Skeletal muscle satellite cell (primary cell): Measurements from ENCODE around the gene ADIRF.

Experiments used
- H3K27me3 ChIP-seq: 2 replicates; pipeline ENCODE4 v1.7.0; 2013; ENCODE audit warnings: low read length; ENCODE audit not compliant: control insufficient read depth, insufficient read depth
- H3K36me3 ChIP-seq: 2 replicates; pipeline ENCODE4 v1.7.0; 2013; ENCODE audit warnings: mild to moderate bottlenecking, control low read depth, low read length; ENCODE audit not compliant: insufficient read depth
- H3K4me1 ChIP-seq: 2 replicates; pipeline ENCODE4 v1.7.0; 2013; ENCODE audit warnings: low read length; ENCODE audit not compliant: control insufficient read depth, insufficient read depth
- H3K4me2 ChIP-seq: 2 replicates; pipeline ENCODE4 v1.7.0; 2013; ENCODE audit warnings: mild to moderate bottlenecking, low read length
- H3K4me3 ChIP-seq: 2 replicates; pipeline ENCODE4 v1.7.0; 2013; ENCODE audit warnings: low read length
- H3K9ac ChIP-seq: 2 replicates; pipeline ENCODE4 v1.7.0; 2013; ENCODE audit warnings: mild to moderate bottlenecking, low read depth, low read length, moderate library complexity
- H3K9me3 ChIP-seq: replicated peaks from 2 replicates; pipeline ENCODE4 v1.7.0; 2013; ENCODE audit warnings: mild to moderate bottlenecking, control low read depth, low read length

ADIRF gene

DNA sequence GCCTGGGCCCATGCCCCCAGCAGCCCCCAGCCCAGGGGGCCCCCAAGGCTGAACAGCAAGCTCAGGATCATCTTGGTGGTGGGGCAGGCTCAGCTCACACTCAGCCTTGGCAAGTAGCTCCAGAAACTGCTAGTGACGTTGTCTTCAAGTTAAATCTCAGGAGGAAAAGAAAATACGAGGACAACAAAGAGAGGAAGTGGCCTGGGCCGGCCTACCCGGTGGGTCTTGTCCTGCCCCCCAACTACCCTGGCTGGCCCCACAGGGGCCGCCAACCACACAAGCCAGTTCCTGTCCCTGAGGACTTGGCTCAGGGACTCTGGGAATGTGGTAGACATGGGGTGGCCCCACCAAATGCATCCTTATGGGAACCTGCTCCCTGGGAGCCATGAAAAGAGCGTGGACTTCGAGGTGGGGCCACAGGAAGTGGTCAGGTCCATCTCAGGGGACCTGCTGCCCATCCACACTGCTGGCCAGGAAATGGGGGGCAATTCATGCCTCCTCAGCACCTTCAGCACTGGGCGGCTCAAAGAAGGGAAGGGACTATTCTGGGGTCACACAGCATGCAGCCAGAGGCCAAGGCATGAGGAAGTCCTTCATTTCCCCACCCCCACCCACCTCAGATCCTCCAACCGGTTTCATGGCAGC, 10.7 kb upstream of the ADIRF start, which contains the start of gene MMRN2:
Gene MMRN2, minus strand, starts transcription at position 145 of the 645 bp plus-strand sequence. Its CDS starts 74 bp downstream, at position 71.
- Histone ChIP-seq H3K4me3 (no peak within 1 kb of the TSS), H3K9ac (no peak within 1 kb of the TSS), H3K4me1 (peaks cover 50% of the 10 kb centered on the region), H3K4me2 (peak within 1 kb of the TSS; percentile 74), H3K36me3 (no peaks in the 10 kb centered on the region), H3K27me3 (no peaks in the 10 kb centered on the region), H3K9me3 (no peaks in the 10 kb centered on the region)

- no peaks in the 10 kb centered on the region for H3K27me3 ChIP-seq
- peaks cover 50% of the 10 kb centered on the region for H3K4me1 ChIP-seq
- no peaks in the 10 kb centered on the region for H3K36me3 ChIP-seq
- peak within 1 kb of the TSS; percentile 36 for H3K4me3 ChIP-seq
- peak within 1 kb of the TSS; percentile 74 for H3K4me2 ChIP-seq
- H3K9ac ChIP-seq = peak within 1 kb of the TSS; percentile 73
- H3K9me3 ChIP-seq = no peaks in the 10 kb centered on the region
Observed at GRCh38 chr10:86958116-86958900, 10.0 kb upstream of the ADIRF start, which contains the start of gene SNCG. Gene SNCG, plus strand, starts transcription at chr10:86958599. Its CDS starts 99 bp downstream, at chr10:86958698.

DNA sequence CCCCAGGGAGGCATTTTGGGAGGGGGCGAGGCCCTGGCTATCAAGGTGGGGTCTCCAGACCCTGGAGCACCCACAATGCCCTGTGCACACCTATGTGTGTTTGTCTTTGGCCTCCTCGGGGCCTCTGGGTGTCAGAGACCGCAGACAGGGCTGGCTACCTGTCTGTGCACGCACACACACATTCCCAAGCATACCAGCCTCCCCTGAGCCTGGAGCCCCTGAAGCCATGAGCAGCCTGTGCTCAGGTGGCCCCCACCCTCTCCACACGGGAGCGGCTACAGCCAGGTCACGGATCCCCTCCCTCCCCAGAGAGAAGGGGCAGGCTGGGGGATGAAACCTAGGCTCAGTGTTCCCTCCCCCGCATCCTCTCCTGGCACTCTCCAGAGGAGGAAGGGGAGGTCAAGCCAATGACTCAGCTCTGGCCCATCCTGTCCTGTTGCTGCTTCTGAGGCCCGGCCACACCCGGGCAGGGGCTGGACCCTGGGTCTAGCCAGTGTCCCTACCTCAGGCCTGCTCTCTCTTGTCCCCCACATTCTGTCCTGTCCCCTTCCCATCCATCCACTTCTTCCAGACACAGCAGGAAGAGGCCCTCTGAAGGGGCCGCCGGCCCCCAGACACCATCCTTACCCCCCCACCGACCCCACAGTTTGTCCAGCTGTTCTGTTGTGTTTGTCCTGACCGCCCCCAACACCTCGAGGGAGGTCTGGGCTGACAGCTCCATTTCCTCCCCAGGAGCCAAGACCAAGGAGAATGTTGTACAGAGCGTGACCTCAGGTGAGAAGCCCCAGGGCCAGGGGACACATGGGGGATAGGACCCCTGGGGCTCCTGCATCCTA, 9.2 kb upstream of the ADIRF start:
- peaks cover 47% of the 10 kb centered on the region for H3K4me1 ChIP-seq
- no peaks in the 10 kb centered on the region for H3K36me3 ChIP-seq
- peak overlapping the region; percentile 36 for H3K4me3 ChIP-seq
- no peaks in the 10 kb centered on the region for H3K9me3 ChIP-seq
- H3K9ac ChIP-seq = peak overlapping the region; percentile 73
- H3K27me3 ChIP-seq = no peaks in the 10 kb centered on the region
- peak overlapping the region; percentile 74 for H3K4me2 ChIP-seq

GRCh38 chr10:86959737-86960002, 8.6 kb upstream of the ADIRF start:
- peak overlapping the region; percentile 73 for H3K9ac ChIP-seq
- H3K9me3 ChIP-seq = no peaks in the 10 kb centered on the region
- H3K36me3 ChIP-seq = no peaks in the 10 kb centered on the region
- H3K4me3 ChIP-seq = peak overlapping the region; percentile 36
- peaks cover 41% of the 10 kb centered on the region for H3K4me1 ChIP-seq
- peak overlapping the region; percentile 74 for H3K4me2 ChIP-seq
- H3K27me3 ChIP-seq = no peaks in the 10 kb centered on the region

GRCh38 chr10:86960003-86960862, 8.0 kb upstream of the ADIRF start:
- Histone ChIP-seq H3K4me3 (peak overlapping the region; percentile 36), H3K36me3 (no peaks in the 10 kb centered on the region), H3K4me2 (peak overlapping the region; percentile 74), H3K9ac (no peak overlapping the region), H3K9me3 (no peaks in the 10 kb centered on the region), H3K27me3 (no peaks in the 10 kb centered on the region), H3K4me1 (peaks cover 41% of the 10 kb centered on the region)

DNA sequence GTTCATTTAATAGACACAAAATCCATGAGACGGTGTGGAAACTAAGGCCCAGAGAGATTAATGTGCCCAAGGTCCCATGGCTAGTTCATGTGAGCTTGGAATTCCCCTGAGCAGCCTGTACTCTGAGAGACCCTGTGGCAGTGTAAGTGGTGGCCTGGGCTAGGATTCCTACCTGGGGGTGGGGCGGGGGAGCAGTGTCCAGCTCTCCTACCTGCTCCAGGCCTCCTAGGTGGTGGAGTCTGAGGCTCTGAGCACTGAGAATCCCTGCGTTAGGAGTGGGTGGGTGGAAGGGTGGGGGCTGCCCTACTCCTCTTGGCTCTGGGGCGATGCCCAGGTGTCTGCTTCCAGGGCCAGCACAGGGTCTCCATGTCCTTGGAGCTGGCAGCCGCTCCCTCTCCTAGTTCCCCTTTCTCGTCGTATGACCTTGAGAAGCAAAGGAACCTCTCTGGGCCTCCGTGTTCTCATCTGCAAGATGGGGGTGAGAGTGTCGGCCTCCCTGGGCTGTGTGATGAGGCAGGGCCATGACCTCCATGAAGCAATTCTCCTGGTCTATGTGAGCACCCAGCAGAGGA, 7.3 kb upstream of the ADIRF start:
- no peaks in the 10 kb centered on the region for H3K27me3 ChIP-seq
- H3K9ac ChIP-seq = no peak overlapping the region
- H3K9me3 ChIP-seq = no peaks in the 10 kb centered on the region
- peaks cover 42% of the 10 kb centered on the region for H3K4me1 ChIP-seq
- no peaks in the 10 kb centered on the region for H3K36me3 ChIP-seq
- peak overlapping the region; percentile 8 for H3K4me2 ChIP-seq
- H3K4me3 ChIP-seq = no peak overlapping the region

- Histone ChIP-seq H3K4me2 (no peak overlapping the region), H3K9ac (no peak overlapping the region), H3K9me3 (no peaks in the 10 kb centered on the region), H3K36me3 (no peaks in the 10 kb centered on the region), H3K4me3 (no peak overlapping the region), H3K4me1 (peaks cover 48% of the 10 kb centered on the region), H3K27me3 (no peaks in the 10 kb centered on the region)
Observed at GRCh38 chr10:86961481-86962091, 6.7 kb upstream of the ADIRF start.

GRCh38 chr10:86962136-86962980, 5.9 kb upstream of the ADIRF start:
- H3K9ac ChIP-seq = no peak overlapping the region
- no peaks in the 10 kb centered on the region for H3K9me3 ChIP-seq

GRCh38 chr10:86962981-86963310, 5.3 kb upstream of the ADIRF start:
- Histone ChIP-seq H3K36me3 (no peaks in the 10 kb centered on the region), H3K4me2 (no peak overlapping the region), H3K27me3 (no peaks in the 10 kb centered on the region), H3K4me1 (peaks cover 61% of the 10 kb centered on the region), H3K9me3 (no peaks in the 10 kb centered on the region), H3K9ac (no peak overlapping the region), H3K4me3 (no peak overlapping the region)

More at GRCh38 chr10:86962136-86962980, 5.9 kb upstream of the ADIRF start:
- Histone ChIP-seq H3K36me3 (no peaks in the 10 kb centered on the region), H3K4me1 (peaks cover 56% of the 10 kb centered on the region), H3K27me3 (no peaks in the 10 kb centered on the region), H3K4me3 (no peak overlapping the region), H3K4me2 (no peak overlapping the region)
